Gastroesophageal sphincter (tissue), 3 donors: Measurements from ENCODE around the gene ABHD5.

Experiments
- CTCF ChIP-seq, 4 experiments: fragments of 200-600 bp in 2 of 4; fragments of 450-650 bp in 2 of 4; sonication (generic) in 1 of 4; IDR thresholded peaks; one replicate each; pipeline ENCODE4 v1.5.1; 2017 to 2019; ENCODE audit warnings: antibody characterized with exemption in 4 of 4, mild to moderate bottlenecking in 2 of 4, moderate library complexity in 2 of 4
- EP300 ChIP-seq: sonication (generic); formaldehyde crosslinking; IDR thresholded peaks from one replicate; pipeline ENCODE4 v1.6.1; 2017; ENCODE audit warnings: antibody characterized with exemption, mild to moderate bottlenecking
- POLR2A ChIP-seq, 2 donors: fragments of 450-650 bp; IDR thresholded peaks; one replicate each; pipeline ENCODE4 v1.6.1; 2017; ENCODE audit warnings: antibody characterized with exemption in 2 of 2, mild to moderate bottlenecking in 2 of 2, moderate library complexity in 1 of 2

DNA sequence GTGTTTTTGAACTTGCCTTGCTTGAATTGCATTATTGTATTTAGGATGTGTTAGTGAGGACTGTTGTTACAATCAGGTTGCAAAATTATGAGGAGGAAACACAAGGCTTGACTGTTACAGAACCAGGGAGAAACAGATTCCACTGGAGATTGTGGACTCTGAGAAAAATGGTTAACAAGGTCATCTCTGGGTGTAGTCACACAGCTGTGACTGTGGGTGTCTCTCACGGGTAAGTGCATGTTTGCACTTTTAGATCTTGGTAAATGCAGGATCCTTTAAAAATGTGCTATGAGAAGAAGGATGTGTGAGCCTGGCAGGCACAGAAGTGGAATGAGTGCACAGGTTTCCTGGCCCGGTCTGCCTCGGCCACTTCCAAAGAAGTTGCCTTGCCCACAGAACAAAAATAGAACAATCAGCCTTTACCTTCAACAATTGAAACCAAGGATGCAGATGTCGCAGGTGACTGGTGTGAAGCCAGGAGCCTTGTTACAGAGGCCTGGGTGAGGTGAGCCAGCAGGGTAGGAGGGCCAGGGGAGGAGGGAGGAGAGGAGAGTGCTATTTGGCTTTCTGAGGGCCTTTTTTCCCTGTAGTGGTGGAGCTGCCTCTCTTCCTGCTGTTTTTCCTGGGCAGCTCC is 68.0 kb downstream of the ABHD5 start:
- no peak for TF ChIP-seq CTCF (IDR thresholded peaks at IDR 0.05)
- no peak for TF ChIP-seq POLR2A (IDR thresholded peaks at IDR 0.05)
- no peak for TF ChIP-seq EP300
